Hematopoietic multipotent progenitor cell treated with erythropoietin and hydrocortisone succinate and interleukin-3 and kit ligand, for 15 days (in vitro differentiated cells): ENCODE data around the gene INSYN2A.

Experiments
- DNase-seq: peaks from one replicate; pipeline ENCODE4 v3.0.0-alpha.2; 2015; ENCODE audit warnings: low spot score

The INSYN2A gene

DNA sequence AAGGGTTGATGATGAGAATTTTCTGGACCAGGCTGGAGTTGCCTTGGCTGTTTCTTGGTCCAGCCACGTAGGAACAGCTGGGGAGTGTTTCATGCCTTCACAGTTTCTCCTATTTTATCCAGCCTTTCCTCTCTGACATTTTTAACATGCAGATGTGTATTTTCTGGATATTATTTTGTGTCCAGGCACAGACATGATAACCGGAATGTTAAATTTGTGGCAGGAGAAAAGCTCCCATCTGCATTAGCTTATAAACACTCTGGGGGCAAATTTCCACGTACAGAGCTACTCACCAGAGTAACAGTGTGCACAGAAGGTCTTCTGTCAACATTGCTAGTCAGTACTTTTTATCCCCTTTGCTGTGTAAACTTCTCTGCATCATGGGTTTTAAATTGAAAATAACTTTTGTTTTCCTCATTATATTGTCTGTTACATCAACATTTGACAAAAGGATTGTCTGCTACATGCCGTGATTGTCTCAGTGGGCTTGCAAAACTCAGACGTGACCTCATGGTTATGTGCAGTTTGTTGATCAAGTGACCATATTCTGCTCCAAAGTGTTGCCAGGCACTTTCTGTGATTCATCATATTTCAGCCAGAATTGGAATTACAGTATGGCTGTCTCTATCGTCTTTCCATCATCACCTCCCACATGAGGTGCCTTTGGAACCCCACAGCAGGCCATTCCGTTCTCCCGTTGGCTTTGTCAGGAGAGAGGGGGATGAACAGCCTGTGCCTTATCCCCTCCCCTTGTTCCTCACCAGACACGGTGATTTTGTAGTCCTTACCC lies 41.4 kb downstream of the INSYN2A start:
- DNase-seq: no peak

DNA sequence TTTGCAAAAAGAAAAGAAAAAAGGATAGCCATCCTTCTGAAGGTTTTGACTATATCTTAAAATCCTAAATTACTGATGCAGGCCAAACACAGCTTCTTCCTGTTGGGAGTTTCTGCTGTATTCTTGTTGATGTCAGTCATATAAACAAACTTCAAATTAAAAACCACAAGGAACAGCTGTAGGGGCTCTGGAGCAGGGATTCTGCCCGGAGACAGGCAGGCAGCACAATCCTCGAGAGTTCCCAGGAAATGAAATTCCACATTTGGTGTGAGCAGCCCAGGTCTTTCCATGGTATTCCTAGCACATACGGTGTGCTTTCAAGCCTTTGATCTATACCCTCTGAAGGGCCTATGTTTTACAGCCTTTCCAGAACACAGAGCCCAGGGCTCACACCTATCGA lies 43.2 kb downstream of the INSYN2A start:
- DNase-seq: no peak

GRCh38 chr10:127151981-127152699 lies 44.3 kb downstream of the INSYN2A start:
- no peak for DNase-seq

DNA sequence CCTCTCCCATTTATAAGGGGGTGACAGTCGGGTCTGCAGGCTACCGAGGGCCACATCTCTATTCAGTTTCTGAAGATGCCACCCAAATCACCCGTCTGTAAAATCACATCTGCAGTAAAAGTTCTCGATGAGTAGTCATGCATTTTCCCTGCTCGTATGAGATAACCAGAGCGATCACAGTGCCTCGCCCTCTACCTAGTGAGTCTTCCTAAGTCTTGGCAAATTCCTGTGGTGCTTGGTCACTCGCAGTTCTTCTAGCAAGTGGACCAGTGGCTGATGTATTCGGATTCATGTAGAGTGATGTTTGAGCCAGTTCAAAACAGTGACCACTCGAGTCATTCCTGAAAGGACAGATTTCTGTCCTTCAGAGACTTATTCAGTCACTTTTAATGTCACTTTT lies 44.9 kb downstream of the INSYN2A start:
- DNase-seq: no peak

DNA sequence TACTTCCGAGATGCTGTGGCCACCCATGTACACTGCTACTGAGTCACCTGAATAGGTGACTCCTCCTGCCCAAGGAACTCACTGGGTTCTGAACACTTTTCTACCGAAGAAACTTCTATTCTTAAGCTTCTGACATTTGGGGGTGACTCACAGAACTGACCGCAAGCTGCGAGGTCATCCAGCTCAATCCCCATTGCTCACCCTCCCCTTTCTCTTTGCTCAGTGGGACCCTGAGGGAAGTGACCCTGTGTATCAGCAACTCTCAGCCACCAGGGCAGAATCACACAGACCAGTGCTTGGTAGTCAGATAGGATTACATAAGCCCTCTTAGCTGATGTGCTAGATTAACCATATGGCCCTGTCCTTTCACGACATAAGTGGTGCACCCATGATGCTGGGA lies 46.3 kb downstream of the INSYN2A start:
- DNase-seq: no peak

- no peak for DNase-seq
These were observed 46.8 kb downstream of the INSYN2A start for GRCh38 chr10:127149501-127150081.

GRCh38 chr10:127148933-127149220 lies 47.5 kb downstream of the INSYN2A start:
- DNase-seq: no peak

DNA sequence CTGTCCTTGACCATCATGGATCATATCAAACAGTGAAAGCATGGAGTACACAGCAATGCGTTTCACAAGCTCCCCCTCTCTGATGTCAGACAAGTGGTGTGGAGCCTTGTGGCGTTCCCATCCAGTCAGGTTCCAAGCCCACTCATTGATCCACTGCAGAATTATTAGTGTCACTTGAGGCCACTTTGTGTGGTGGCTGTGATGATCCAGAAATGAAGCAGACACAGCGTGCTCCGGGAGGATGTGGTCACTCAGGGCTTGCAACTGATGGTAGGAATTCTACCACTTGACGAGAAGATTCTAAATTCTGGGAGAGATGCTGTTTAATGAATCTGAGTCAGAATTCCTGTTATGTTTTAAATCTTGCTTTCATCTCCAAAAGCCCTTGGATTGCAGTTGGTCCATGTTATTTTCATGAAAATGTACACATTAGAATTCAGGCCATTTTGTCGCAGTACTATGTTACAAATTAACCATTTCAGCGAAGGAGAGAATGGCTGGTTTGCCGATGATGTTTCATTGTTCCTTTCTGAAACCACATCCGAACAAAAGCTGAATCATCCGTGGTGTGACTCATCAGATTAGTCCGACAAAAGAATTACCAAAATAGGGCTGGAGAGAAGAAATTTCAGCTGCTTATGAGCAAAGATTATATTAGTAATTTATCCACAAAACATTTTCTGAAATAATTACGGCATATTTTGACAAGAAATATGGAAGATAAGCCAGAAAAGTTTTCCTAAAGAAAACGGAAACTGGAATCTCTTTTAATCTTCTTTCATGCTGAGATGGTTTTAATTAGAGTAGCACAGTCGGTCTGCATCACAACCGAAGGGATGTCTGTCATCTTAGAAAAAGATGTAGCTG lies 48.1 kb downstream of the INSYN2A start:
- no peak for DNase-seq

GRCh38 chr10:127146661-127147060 lies 49.7 kb downstream of the INSYN2A start:
- DNase-seq: no peak
